HT-29 (cell line): ENCODE data around the gene PTCH2. TPM values are rescaled to one million over a fixed set of nuclear protein-coding genes. Genes with fewer than 3 reads are reported as not detected.
A peak's percentile ranks its signal among the peaks of the same experiment; 100 is the strongest.

ENCODE experiments used
- DNase-seq: peaks from one replicate; pipeline ENCODE4 v3.0.0-alpha.2; 2015; ENCODE audit warnings: low spot score
- small RNA-seq: library from RNA; depleted of rRNA; stranded (forward); fragments of <200 nt; gene quantifications from one replicate; pipeline ENCODE3, GENCODE V24; 2014
- total RNA-seq: library from RNA; depleted of rRNA; stranded (reverse); fragments of >200 nt; shearing (Covaris generic); gene quantifications from 2 replicates; pipeline ENCODE4 v1.2.3, GENCODE V29; 2014; rRNA removed

The PTCH2 gene
- total RNA-seq, 1 experiment from 2014 or later: 0.18 TPM

DNA sequence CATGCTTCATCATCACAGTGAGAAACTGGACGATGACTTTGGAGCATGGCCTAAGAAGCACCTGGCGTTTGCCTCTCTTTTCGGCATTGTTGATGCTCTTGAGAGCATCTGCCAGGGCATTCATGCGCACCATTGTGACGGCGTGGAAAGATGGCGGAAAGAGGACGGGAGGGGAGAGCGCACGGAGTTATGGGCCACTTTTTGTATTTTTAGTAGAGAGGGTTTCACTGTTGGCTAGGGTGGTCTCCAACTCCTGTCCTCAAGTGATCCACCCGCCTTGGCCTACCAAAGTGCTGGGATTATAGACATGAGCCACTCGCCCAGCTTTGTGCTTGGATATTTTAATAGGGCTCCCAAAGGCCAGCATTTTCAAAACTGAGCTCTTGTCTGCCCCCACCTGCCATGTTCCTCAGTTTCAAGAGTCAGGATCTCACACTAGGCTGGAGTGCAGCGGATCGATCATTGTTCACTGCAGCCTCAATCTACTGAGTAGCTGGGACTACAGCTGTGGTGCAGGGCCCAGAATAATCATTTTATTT lies 62.4 kb downstream of the PTCH2 start:
- DNase-seq: no peak

- DNase-seq: no peak
These were observed 64.1 kb downstream of the PTCH2 start for GRCh38 chr1:44778705-44779576.

DNA sequence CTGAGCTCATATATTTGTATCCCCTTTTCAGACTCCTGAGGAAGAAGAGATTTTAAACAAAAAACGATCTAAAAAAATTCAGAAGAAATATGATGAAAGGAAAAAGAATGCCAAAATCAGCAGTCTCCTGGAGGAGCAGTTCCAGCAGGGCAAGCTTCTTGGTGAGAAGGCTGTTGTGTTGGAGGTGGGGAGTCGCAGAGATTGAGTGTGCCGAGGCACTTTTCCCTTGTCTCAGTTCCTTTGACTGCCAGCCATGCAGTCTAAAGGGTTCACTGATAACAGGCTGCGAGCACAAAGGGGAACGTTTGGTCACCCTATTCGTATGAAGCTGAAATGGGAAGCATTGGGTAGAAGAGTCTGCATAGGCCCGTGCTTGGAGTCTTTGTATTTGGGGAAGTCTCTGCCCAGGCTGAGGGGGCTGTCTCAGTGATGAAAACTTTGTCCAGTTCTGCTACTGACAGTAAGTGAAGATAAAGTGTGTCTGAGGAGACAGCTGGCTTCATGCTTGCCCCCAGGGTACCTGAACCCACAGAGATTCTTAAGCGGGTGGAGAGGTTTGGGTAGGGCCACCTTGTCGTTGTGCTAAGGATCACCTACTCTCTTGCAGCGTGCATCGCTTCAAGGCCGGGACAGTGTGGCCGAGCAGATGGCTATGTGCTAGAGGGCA lies 65.0 kb downstream of the PTCH2 start:
- DNase-seq: no peak

DNA sequence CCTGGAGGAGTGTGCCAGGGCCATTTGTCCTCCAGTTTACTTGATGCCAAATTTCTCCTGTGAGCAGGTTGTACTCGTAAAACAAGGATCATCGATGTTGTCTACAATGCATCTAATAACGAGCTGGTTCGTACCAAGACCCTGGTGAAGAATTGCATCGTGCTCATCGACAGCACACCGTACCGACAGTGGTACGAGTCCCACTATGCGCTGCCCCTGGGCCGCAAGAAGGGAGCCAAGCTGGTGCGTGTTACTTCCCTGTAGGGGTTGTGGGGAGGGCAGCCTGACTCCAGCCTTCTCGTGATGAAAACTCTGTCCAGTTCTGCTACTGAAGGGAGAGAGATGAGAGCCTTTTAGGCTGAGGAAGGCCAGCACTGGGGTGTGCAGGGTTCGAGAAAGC lies 65.5 kb downstream of the PTCH2 start:
- DNase-seq: no peak

DNA sequence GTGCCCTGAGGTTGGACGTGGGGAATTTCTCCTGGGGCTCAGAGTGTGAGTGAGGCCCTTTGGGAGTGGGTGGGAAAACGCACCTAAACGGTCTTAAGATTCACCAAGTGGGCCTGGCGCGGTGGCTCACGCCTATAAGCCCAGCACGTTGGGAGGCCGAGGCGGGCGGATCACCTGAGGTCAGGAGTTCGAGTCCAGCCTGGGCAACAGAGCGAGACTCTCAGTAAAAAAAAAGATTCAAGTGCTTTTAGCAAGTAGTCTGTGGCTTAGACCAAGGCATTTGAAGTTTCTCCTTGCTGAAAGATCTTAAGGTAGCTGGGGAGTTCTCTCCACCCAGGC lies 66.4 kb downstream of the PTCH2 start:
- DNase-seq: no peak

DNA sequence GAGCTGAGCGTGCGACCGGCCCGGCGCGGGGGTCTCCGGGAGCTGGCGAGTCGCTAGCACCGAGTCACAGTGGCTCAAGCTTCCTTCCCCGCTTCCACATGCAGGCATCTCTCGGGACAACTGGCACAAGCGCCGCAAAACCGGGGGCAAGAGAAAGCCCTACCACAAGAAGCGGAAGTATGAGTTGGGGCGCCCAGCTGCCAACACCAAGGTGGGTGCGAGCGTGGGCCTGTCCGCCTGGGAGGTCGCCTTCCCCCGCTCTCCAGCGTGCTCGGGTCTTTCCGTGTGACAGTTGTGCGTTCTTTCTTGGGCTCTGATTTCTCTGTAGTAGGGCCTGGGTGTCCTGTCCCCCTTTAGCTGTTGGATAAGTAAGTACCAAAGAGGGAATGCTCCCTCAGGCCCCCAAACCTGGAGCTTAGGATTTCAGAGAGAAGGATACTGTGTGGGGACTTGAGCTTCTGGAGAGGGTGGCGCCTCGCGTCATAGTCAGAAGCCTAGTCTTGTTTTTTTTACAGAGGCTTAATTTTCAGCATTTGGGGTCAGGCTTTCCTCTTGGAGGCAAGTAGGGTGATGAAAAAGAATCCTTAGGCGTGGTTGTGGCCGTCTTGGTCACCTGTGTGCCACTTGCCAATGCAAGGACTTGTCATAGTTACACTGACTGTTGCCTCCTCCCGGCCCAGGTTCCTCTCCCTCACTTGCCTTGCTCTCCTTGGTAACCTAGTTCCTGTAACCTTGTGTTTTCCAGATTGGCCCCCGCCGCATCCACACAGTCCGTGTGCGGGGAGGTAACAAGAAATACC lies 66.9 kb downstream of the PTCH2 start:
- DNase-seq: peak; percentile 61

GRCh38 chr1:44775078-44775929 lies 67.7 kb downstream of the PTCH2 start, which contains the start of gene RPS8:
Gene RPS8 (plus strand): TSS chr1:44775540. CDS start chr1:44775597, 57 bp downstream.
- peak; percentile 97 for DNase-seq

Small RNA genes within 50 kb of the gene (small RNA-seq; reads per million reads assigned to genes)
- gene AL136380.1 (not detected), gene SNORD38A (58.1 reads per million, percentile 96 among the genes with 10 or more reads in this experiment), gene SNORD38B (not detected), gene SNORD46 (1,236 reads per million, percentile 99 among the genes with 10 or more reads in this experiment), gene SNORD55 (not detected)

Other genes starting within 250 kb of the PTCH2 start
- 19.5 and 27.5 TPM in 2 replicates for gene TMEM53, start 168.8 kb downstream of the PTCH2 start, total RNA-seq
- 0.15 and 0.99 TPM in 2 replicates for gene ARMH1, start 168.5 kb downstream of the PTCH2 start, total RNA-seq
- not detected in 2 replicates for gene RNU5D-1, start 112.1 kb downstream of the PTCH2 start, total RNA-seq
- gene KIF2C, start 103.4 kb downstream of the PTCH2 start, total RNA-seq: 57.1 and 63.1 TPM in 2 replicates
- gene RPS8, start 67.7 kb downstream of the PTCH2 start, total RNA-seq: 1,326 and 1,606 TPM in 2 replicates
- 0.31 and 0.33 TPM in 2 replicates for gene BEST4, start 55.1 kb downstream of the PTCH2 start, total RNA-seq
- 135 and 137 TPM in 2 replicates for gene PLK3, start 42.9 kb downstream of the PTCH2 start, total RNA-seq
- 3.4 and 10.4 TPM in 2 replicates for gene DYNLT4, start 35.9 kb downstream of the PTCH2 start, total RNA-seq
- gene BTBD19, start 34.7 kb downstream of the PTCH2 start, total RNA-seq: 16.4 and 18.0 TPM in 2 replicates
- 13.1 and 14.6 TPM in 2 replicates for gene EIF2B3, start 143.3 kb upstream of the PTCH2 start, total RNA-seq
- 23.1 and 23.6 TPM in 2 replicates for gene HECTD3, start 168.1 kb upstream of the PTCH2 start, total RNA-seq
- gene UROD, start 169.0 kb upstream of the PTCH2 start, total RNA-seq: 98.8 and 105 TPM in 2 replicates